ENCODE data around the gene ENTR1. TPM values are rescaled to one million over a fixed set of nuclear protein-coding genes. Genes with fewer than 3 reads are reported as not detected.
A peak's percentile ranks its signal among the peaks of the same experiment; 100 is the strongest.
"Not testable (repeated sequence)": the region's sequence is repeated elsewhere in the genome, so short reads cannot be mapped to it uniquely, and the experiment has no call there.

Gene ENTR1
- total RNA-seq, 1 donor: 28.0 TPM

GRCh38 chr9:136423432-136424146, 13.2 kb upstream of the ENTR1 start:
- DNase-seq (ENCODE audit: low read depth in 2 of 3, low spot score in 2 of 3): no peak

- no peak for DNase-seq (ENCODE audit: low read depth in 2 of 3, low spot score in 2 of 3)
Observed at GRCh38 chr9:136422876-136423275, 12.5 kb upstream of the ENTR1 start.

DNA sequence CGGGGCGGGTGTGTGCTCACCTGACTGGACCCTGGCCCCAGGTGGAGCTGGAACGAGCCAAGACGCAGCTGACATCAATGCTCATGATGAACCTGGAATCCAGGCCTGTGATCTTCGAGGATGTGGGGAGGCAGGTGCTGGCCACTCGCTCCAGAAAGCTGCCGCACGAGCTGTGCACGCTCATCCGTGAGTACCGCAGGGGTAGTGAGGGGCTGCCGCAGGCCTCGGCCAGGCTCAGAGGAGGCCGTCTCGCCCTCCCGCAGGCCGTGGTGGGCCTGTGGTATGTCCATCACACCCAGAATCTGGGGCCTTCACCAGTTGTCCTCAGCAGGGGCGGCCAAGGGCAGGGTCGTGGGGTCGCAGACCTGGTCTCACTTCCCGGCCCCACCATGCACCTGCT, 11.4 kb upstream of the ENTR1 start:
- DNase-seq (ENCODE audit: low read depth in 2 of 3, low spot score in 2 of 3): no peak

- no peak for DNase-seq (ENCODE audit: low read depth in 2 of 3, low spot score in 2 of 3)
Observed at GRCh38 chr9:136419092-136419420, 8.6 kb upstream of the ENTR1 start.

GRCh38 chr9:136418182-136419091, 8.0 kb upstream of the ENTR1 start:
- DNase-seq (ENCODE audit: low read depth in 2 of 3, low spot score in 2 of 3): no peak

- no peak for DNase-seq (ENCODE audit: low read depth in 2 of 3, low spot score in 2 of 3)
Observed at GRCh38 chr9:136416914-136417313, 6.5 kb upstream of the ENTR1 start.

- no peak for DNase-seq (ENCODE audit: low read depth in 2 of 3, low spot score in 2 of 3)
Observed at GRCh38 chr9:136416427-136416826, 6.0 kb upstream of the ENTR1 start.

- DNase-seq (ENCODE audit: low read depth in 2 of 3, low spot score in 2 of 3): no peak
Observed at GRCh38 chr9:136412962-136413361, 2.5 kb upstream of the ENTR1 start.

- DNase-seq (ENCODE audit: low read depth in 2 of 3, low spot score in 2 of 3): no peak
Observed at GRCh38 chr9:136411378-136411777, 964 bp upstream of the ENTR1 start.

DNA sequence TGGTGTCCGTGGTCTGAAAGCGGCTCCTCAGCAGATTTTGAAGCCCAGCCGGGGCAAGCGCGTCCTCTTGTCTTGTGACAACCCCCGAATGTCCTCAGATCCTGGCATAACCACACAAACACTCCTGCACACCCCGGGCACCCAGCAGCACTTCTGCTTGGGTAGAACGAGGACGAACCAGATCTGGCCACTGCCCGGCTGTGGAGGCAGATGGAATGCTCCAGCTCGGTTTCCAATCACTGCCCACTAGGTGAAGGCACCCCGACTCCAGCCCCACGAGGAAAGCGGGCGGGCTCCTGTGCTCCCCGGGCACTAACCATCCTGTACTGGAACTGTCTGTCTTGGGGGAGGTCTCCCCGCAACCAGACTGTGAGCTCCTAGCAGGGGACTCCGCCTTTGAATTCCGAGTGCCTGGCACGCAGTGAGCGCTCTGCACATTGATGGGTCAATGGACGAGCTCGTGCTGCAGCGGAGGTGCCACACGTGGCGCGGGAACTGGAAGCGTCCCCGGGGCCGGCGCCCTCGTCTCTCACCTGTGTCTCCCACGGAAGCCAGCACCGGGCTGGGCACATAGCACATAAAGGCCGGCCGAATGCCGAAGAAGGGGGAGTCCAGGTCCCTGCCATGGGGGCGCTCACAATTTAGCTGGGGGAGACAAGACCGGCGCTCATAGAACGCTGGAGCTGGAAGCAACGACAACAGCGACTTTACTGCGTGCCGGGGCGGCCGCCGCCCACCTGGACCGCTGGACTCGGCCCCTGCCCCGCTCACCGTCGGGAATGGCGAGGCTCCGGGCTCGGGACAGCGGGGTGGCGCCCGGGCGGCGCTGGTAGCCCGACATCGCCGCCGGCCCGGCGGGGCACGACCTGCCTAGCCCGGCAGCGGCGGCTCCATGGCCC, 608 bp downstream of the ENTR1 start:
- peak in 2 of 3 donors; percentile 5 to 21 for DNase-seq (ENCODE audit: low read depth in 2 of 3, low spot score in 2 of 3)

- no peak for DNase-seq (ENCODE audit: low read depth in 2 of 3, low spot score in 2 of 3)
Observed at GRCh38 chr9:136407911-136408310, 2.5 kb downstream of the ENTR1 start.

DNA sequence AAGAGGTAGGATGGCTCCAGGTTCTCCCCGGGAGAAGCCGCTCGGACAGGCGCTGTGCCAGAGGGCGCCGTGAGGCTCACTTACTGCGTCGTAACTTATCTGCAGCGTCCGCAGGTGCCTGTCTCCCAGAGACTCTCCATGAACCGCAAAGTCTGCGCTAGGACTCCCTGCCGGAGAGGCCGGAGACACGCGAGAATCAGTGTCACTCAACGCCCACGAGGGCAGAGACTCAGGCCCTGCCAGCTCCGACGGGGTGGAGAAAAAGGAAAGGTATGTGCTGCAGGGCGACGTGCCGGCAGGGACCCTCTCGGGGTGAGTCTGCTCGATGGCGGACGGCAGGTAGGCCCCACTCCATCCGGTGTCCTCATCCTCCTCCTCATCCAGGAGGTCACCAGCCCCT, 3.4 kb downstream of the ENTR1 start:
- not testable (repeated sequence) for DNase-seq (ENCODE audit: low read depth in 2 of 3, low spot score in 2 of 3)

DNA sequence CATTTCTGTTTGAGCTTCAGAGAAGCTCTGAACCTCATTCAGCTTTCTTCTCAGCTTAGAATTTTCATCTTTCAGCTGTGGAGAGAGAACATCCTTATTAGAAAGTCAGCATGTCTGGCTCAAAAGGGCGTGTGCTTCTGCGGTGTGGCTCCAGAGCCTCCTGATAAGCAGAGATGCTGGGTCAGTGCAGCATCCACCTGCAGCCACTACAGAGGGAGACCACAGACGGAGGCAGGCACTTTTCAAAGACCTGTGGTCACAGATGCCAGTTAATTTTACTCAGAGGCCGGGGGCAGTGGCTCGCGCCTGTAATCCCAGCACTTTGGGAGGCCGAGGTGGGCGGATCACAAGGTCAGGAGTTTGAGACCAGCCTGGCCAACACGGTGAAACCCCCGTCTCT, 4.5 kb downstream of the ENTR1 start:
- DNase-seq (ENCODE audit: low read depth in 2 of 3, low spot score in 2 of 3): not testable (repeated sequence)

GRCh38 chr9:136405481-136405880, 4.9 kb downstream of the ENTR1 start:
- no peak for DNase-seq (ENCODE audit: low read depth in 2 of 3, low spot score in 2 of 3)

GRCh38 chr9:136404801-136405136, 5.6 kb downstream of the ENTR1 start:
- DNase-seq (ENCODE audit: low read depth in 2 of 3, low spot score in 2 of 3): no peak

- no peak for DNase-seq (ENCODE audit: low read depth in 2 of 3, low spot score in 2 of 3)
Observed at GRCh38 chr9:136403915-136404800, 6.3 kb downstream of the ENTR1 start.

DNA sequence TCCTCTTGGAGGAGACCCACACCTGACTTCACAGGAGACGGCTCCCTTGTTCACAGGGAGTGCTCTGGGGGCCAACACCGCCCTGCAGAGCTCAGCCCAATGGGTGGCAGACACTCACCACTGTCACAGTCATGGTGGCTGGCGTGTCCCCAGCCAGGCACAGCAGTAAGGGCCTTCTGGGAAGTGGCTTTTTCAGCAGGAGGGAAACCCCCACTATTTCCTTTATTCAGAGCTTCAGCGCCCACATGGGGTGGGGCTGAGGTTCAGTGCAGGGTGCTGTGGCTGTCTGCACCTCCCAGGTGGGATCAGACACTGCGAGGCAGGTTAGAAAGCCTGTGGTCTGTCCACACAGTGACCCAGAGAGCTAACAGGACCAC, 6.9 kb downstream of the ENTR1 start:
- peak in 1 of 3 donors; percentile 53 for DNase-seq (ENCODE audit: low read depth in 2 of 3, low spot score in 2 of 3)

- no peak for DNase-seq (ENCODE audit: low read depth in 2 of 3, low spot score in 2 of 3)
Observed at GRCh38 chr9:136402067-136402466, 8.3 kb downstream of the ENTR1 start.

DNA sequence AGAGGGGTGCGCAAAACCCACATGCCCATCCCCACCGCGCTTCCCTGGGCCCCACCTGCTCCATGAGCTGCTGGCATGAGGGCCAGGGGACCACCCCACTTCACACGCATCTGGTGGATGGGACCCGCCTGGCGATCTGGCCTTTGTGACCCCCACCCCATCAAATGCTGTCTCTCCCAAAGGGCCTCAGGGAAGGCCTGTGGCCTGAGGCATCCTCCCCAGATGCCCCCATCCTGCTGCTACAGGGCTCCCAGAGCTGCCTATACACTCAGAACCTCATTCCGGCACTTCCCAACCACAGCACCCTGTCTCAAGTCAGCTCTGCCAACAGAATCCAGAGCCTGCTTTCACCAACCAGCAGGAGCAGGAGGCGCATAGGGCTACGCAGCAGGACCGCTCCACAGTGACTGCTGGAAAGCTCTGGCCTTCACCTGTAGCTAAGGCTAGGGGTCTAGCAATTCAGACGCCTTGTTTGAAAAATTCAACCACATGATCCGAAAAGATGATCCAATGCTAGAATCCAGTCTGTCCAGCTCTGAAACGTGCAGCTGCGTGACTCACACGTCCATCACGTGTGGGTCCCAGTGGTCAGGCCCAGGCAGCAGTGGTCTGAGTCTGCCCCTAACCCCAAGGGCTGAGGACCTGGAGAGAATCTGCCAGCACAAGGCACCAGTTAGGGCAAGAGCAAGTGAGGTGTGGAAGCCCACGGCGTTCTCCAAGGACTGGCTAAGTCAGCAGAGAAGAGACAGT, 9.1 kb downstream of the ENTR1 start:
- no peak for DNase-seq (ENCODE audit: low read depth in 2 of 3, low spot score in 2 of 3)
